ENCODE data around the gene NR5A2. TPM values are rescaled to one million over a fixed set of nuclear protein-coding genes. Genes with fewer than 3 reads are reported as not detected.

Gene NR5A2
- total RNA-seq, 2 experiments from 2014 or later, result not detected

DNA sequence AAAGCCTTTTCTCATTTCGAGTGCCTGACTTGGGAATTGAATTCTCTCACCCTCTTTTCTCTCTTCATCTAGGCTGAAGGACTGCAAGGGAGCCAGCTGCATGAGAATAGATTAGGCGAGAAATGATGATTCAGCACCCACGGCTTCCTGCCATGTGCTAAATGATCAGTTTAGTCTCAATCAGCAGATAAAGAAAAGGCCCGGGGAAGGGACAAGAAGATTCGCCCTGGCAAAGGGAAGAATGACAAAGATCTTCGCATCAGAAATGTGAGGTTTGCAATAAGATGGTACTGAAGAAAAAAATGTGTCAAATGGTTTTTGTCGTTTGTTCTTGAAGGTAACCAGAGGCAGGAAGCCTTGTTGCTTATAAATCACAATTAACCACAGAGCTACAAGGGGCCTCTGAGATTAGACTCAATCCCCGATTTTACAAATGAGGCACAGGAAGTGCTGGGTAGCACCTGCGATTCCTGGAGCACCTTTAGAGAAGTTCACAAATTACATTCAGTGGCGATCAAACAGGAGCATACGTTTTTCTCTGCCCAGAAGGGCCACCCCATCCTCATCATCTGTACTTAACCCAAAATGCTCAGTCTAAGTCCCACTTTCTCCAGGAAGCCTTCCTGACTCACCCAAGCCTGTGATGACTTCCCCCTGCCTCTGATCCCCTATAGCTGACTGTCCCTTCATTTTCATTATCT lies 198.9 kb downstream of the NR5A2 start:
- CTCF ChIA-PET, result interaction anchor here (0.5 to 0.6 kb wide), 2 partner anchors 50 to 160 kb away, joined by 3 to 4 read pairs; no protein-coding TSS in a partner anchor
- POLR2A ChIA-PET, result no interaction called here

DNA sequence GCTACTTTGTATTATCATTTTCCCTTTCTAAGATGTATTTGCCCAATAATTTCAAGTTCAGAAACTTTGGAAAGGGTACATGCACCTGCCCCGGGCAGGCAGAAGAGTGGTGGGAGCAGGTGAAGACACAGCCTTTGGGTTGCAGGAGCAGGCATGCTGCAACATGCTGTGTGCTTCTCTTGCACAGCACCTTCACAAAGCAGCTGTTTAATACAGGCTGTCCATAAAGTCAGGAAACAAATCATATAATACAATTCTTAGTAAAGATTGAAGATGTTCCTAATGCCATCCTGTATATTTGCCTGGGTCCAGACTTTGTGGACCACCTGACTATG lies 199.4 kb downstream of the NR5A2 start:
- CTCF ChIA-PET, result interaction anchor here (0.6 kb wide), 1 partner anchor 49 kb away, joined by 3 read pairs; no protein-coding TSS in a partner anchor

More for the DNA sequence above, 199.4 kb downstream of the NR5A2 start:
- POLR2A ChIA-PET, result no interaction called here

Measured in activated CD8-positive, alpha-beta memory T cell treated with anti-CD3 and anti-CD28 coated beads for 36 hours (primary cell).